EL (cell line): ENCODE data around the gene DAAM2.

Experiments
- DNase-seq: peaks from one replicate; pipeline ENCODE4 v3.0.0-alpha.2; 2016

DAAM2 gene

DNA sequence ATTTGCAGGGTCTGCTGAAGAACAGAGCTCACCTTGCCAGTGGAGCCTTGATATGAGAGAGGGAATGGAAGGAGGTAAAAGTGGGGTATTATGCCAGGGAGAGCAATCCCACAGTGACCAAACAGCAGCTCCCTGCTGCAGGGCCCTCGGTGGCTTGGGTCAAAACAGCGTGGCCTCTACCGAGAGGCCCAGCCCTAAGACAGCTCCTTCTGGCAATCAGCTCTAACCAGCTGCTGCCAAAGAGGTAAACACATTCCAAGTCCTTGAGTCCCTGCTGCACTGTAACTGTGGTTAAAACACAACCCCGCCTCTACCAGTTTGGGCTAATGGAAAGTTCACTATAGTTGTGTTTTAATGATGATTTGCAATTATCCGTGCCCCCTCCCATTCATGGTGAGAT is 1.4 kb upstream of the DAAM2 start:
- DNase-seq = no peak

DNA sequence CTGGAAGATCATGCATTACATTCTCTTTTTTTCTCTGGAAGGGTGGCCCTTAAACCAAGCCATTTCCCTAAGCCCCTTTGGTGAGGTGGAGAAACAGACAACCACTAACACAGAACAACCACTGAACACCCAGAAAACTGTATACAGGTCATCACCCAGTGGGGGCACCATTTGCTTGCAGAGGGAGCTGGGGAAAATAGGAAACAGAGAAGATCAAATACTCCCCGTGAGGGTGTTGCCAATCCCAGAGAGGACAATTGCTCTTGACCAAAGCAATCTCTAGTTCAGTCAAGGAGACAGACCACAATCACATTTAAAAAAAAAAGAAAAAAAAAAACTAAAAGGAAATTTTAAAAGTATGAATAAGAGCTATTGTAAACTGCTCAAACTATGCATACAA is 865 bp upstream of the DAAM2 start:
- DNase-seq = peak; percentile 21

DNA sequence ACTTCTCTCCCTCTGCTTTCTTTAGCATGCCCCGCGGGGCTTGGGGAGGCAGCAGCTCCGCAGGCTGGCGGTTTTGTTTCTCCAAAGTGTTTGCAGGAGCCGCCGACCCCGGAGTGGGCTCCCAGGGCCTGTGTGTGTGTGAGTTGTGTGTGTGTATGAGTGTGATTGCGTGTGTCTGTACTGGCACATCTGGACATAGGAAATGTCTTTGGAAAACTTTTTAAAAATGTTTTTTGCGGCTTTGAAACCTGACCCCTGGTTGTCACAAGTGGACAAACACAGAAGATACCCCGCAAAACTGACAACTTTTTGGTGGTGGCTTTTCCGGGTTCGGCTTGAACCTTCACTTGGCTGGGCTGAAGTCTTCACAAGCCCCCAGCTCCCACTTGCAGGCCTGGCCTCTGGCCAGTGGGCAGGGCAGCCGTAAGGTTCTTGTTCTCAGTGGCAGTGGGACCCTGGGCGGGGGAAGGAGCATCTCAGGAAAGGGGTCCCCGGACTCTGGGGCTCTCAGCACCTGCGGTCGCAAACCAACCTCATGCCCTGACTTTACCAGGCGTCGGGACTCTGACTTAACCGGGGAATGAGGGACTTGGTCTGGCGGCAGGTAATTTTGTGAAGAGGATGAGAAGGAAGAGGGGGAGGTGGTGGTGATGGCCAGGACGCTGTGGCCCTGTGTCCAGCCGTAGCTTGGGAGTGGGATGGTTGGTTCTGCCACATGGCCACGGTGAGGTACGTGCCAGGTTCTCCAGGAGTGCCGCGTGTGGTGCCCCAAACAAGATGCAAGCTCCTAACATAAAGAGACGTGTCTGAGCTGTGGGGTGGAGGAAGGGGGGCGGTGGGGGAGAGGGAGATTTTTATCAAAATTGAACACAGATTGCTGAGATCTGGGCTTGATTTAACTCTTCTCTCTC is 619 bp downstream of the DAAM2 start:
- DNase-seq = peak; percentile 7

DNA sequence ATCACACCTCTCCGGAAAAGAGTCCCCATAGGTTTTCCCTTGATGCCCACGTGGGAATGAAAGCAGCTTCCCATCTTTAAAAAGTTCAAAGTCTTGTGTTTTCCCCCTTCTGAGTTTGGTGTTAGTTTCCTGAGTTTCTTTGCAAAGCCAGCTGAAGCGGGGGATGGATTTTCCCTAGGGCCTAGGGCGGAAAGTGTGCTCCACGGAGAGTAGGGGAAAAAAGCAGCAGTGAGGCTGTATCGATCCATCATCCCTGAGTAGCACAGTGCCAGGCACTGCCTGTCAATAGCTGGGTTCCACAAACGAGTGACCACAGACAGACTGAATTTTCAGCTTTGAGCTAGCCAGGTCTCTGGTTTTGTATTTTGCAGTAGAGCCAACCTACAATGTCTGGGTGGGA is 1.3 kb downstream of the DAAM2 start:
- DNase-seq = no peak

DNA sequence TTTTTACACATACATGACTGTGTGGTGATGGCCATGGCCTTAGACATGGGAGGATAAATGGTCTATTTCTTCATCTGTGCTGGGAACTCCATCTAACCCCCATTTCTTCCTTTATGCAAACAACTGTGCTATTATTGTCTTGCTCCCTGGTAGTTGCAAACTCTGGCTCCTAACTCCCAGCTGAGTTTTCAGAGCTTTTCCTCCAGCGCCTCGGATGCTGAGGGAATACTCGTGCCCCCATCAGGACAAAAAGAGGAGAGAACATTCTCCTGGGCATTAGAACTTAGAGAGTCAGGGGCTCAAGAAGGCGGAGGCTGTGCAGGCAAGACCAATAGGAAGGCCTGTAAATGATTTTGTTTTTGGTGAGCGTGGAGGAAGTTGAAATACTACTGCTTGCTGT is 2.1 kb downstream of the DAAM2 start:
- no peak for DNase-seq

DNA sequence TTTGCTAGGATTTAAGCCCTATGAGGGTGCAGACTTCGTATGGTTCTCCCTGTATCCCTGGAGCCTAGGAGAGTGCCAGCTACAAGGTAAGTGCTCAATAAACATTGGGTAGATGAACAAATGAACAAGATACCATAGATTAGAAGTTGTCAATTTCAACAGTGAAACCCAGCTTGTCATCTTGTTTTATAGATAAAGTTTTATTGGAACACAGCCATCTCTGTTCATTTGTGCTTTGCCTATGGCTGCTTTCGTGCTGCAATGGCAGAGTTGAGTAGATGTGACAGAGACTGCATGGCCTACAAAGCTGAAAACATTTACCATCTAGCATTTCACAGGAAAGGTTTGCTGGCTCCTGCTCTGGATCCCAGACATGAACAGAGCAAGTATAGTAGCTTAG is 5.6 kb downstream of the DAAM2 start:
- DNase-seq = no peak

DNA sequence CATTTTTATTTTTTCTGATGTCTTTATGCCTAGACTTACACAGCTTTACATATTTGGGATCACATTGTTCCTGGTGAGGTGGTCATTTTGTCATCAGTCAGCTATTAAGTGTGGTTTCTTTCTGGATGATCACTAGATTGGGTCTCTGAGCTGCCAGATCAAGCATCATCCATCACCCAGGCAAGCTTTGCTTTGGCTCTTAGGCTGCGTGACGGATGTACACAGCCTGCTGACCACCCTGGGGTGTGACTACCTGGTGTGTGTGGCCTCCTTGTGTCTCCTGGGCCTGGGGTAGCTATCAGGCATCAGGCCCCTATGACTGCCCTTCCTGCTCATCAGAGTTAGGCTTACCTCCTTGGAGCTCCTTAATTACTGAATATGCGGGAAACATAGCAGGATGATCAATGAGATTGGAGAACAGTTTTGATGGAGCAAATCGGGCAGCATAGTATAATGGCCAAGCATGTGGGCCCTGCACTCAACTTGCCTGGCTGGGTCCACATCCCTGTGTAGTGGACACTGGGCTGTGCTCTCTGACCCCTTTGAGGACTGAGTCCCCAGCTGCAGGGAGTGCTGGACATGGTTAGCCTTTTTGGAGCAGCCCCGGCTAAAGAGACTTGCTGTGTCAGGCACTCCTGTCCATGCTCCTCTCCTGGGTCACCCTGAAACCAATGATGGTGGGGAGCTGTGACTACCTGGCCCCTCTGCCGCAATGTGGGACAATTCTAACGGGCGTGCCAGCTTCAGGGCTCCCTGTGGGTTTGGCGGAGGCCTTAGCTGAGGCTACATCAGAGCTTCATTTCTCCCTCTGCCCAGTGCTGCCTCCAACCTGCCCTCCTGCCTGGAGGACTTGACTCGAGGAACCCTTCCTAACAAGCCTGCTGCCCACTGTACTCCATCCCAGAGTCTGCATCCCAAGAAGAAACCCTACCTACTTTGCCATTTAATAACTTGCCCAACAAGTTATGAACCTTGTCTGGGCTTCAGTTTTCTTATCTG is 8.2 kb downstream of the DAAM2 start:
- no peak for DNase-seq

DNA sequence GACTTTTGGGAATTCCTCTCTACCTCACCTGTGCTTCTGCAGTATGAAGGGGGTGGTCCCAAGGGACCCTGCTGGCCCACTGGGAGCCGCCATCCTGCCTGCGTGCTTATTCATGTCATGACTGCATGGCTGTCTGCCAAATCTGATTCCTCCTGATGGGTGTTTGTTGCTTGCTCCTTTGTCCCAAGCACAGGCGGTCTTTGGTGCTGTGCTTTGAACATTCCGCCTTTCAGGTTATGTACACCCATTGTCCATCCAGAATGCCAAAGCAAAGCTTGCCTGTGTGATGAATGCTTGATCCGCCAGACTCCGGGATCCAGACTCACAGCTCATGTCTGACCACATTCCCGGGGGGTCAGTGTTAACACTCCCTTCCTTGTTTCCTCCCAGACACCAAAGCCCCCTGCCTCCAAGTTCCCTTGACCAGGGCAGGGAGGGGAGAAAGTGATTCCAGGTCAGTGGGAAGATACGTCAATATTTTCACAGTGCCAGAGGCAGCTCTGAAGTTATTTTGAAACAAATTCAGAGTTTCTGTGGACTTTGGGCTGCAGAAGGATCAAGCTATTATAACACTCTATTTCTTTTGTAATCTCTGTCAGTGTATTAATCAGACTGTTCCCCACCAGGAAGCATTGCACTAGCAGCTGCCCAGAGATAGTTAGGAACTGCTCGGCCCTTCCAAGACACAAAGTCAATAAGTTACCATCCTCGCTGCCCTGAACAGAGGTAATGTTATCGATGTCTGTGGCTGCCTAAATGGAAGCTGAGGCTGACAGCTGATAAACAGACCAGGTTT is 9.5 kb downstream of the DAAM2 start:
- DNase-seq = no peak

DNA sequence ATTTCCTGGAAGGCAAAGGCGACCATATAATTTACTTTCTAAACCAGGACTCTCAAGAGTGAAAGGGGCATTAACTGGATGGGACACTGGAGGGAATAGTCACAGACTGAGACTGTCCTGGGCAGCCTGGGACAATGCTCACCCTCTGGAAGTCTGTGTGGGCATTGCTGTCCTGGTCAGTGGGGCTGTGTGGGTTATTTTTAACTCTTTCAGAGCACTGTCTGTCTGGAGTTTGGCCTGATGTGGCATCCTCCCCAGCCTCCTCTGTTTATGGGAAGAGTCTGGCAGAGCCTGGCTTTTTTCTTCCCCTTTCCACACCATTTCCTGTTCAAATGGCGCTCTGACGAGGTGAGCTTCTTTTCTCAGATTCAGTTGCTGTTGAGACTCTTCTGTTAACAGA is 11.7 kb downstream of the DAAM2 start:
- no peak for DNase-seq

DNA sequence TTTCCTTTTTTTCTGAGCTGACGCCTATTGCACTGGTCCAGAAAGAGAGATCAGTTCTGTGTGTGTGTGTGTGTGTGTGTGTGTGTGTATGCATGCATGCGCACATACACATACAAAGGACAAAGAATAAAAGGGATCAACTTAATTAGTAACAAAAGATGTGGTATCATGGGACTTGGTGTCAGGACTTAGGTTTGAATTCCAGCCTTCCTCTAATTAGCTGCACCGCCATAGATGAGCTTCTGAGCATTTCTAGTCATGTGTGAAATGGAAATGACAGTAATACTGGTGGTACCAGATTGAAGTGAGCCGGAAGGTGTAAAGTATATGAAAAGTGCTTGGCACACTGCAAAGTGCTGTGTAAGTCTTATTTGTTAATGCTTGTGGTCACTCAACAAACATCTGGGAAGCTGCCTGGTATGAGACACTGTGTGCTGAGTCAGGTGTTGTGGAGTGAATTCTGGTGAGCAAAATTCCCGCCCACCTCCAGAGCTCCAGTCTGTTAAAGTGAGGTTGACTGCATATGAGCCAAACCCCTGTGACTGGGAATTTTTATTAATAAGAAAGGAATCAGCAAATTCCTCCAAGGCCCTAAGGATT is 12.4 kb downstream of the DAAM2 start:
- DNase-seq = peak; percentile 38

DNA sequence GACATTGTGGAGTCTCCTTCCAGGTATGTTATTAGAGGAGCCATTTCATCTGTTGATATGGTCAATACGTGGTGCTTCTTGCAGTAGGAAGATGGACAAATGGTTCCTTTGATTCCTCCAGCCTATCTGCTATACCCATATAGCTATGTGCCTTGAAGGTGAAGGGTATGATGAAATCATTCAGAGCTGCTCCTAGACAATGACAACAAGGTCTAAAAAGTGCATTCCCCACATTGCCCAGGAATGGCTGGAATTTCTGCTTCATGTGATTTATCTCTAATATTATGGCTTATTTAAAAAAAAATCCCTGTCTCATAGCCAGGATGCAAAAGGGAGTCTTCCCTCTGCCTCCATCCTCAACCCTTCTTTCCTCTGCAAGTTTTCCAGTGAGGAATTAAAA is 14.1 kb downstream of the DAAM2 start:
- DNase-seq = peak; percentile 45

DNA sequence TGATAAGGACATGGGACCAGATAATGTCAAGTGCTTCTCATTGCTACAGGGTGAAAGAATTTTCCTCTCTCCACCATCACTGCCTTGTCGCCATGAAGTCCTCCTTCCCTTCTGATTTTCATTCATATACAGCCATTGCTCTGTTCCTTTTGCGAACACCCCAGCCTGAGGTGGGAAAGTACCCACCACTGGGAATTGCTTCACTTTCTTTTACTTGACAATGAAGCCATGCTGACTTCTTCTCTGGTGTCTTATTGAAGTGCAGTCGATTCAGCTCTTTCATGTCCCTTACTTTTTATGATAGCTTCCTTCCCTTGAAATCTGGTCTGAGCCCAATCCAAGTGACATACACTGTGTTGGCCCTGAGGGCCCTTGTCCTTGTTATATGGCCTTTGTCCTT is 16.2 kb downstream of the DAAM2 start:
- no peak for DNase-seq

DNA sequence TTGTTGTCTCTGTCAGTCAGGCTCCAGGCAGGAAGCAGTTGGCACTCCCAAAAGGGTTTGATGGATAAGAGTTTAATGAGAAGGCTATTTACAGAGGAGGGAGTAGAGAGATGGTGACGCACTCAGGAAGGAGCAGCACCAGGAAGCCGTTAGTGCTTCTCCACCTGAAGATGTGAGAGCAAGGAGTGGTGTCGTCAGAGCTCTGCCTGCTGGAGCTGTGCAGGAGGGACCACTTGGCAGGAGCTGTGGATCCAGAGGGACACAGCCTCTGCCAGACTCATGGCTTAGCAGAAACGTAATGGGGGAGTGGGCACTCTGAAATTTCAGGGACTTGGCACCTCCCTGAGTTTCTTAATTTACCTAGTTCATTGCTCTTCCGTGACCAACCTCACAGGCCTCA is 16.8 kb downstream of the DAAM2 start:
- DNase-seq = no peak

DNA sequence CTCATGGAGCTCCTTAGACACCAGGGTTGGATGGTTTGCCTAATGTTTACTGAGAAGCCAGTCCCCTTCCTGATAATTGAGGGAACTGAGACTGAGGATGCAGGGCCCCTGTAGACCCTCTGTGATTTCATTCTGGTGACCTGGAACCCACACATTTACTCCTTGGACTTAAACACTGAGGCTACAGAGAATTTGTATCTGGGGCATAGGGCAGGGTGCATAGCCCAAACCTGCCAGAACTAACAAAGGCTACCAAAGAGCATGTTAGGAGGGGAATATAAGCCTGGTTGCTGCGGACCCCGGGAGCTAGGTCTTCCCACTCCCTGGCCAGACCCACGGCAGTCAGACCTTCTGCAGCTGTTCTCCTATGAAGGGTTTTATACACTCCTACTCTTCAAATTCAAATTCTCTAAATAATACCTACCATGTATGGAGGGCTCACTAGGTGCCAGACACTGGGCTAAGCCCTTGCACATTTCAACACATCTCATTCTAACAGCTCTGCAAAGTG is 19.7 kb downstream of the DAAM2 start:
- DNase-seq = no peak

DNA sequence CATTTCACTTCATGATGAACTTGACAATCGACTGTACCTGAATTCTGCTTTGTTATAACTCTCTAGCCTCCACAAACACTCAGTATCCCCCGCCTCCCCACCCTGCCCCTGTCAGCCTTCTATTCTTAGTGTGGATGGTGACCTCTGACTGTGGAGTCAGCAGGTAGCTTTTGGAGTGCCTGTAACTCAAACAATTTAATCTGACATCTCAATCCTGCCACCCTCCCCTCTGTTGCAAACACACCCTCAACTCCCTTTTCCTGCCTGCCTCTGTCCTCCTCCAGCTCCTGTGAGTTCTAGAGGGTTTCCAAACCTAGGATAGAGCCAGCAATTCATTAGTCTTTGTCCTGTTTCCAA is 20.3 kb downstream of the DAAM2 start:
- no peak for DNase-seq

DNA sequence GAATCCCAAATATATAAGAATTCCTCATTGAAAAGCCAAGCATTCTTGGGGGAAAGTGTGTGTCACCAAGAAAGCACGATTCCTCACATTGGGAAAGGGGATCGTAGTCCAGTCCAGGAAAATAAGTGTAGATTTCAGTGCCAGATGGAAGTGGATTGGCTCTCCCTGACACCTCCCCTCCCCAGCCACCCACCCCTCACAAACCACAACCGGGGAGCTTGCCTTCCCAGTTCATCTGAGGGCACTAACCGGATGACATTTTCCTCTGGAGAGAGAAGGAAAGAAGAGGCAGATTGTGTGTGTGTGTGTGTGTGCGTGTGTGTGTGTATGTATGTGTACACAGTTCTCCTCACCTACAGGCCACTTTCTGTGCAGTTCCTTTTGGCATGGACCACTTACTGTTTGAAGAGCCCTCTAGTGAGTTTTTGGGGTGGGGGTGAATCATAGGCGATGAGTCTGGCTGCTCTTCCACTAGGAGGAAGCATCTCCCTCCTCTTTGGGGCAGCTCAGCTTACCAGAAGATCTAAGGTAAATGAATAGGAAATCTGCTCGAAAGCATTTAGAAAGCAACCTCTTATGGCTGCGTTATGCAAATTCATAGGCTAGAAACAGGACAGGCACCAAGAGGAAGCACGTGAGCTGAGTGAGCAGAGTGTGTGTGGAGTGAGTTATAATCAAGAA is 20.8 kb downstream of the DAAM2 start:
- peak; percentile 52 for DNase-seq

DNA sequence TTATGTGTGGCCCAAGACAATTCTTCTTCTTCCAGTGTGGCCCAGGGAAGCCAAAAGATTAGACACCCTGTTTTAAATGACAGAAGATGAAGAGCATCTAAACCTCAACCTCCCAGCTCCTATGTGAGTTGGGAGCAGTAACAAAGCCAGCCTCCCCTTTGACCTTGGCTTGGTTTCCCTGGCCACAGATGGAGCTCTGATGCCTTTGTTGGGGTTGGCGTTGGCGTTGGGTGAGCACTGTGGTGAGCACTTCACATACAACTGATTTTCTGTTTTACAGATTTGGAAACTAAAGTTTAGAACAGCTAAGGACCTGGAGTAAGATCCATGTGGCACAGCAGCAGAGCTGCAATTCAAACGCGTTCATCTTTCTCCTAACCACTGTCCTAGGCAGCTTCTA is 22.1 kb downstream of the DAAM2 start:
- DNase-seq = no peak

DNA sequence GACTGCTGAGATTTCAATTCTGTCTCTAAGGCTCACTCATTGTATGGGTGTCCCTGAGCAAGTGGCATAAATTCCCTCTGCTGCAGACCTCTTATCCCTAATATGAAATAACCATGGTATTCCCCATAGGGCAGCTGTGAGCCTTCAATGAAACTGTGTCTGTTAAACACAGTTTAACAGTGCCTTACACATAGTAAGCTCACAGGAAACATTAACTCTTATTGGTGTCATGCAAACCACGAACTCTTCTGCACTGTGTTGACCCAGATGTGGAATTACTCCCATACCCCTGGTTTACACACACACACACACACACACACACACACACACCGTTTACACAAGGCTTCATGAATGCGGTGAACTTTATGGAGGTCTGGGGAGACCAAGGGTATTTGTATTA is 23.2 kb downstream of the DAAM2 start:
- DNase-seq = no peak

DNA sequence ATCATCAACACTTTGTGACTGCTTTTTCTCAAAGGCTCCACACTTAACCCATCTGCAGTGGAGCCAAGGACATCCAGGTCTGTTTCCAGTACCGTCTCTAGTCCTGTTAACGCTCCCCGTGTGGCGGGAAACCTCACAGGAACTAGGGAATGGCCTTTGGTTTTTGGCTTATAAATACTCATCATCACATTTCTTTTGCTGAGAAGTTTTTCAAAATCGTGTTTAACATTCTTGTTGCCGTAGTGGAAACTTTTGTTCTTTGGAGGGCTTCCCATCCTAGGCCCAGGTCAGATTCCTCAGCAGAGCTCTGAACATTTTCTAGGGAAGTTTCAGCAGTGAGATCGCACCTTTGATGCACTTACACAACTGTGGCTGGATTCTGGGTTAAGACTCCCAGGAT is 24.6 kb downstream of the DAAM2 start:
- DNase-seq = no peak

DNA sequence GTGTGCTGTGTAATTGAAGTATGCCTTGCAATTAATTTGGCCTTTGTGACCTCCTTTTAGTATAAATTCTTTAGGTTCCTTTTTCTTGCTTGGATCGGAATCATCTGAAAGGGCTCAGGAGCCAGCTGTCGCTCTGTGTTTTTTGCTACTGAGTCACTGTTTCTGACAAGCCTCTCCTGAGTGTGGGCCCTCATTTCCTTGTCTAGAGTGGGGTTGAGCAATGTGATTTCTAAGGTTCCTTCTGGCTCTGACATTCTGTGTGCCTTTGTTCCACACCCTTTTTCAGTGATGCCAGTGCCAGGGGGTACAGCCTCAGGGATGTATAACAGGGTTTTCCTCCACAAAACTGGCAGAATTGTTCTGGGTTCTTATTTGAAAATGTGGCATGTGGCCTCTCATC is 26.5 kb downstream of the DAAM2 start:
- DNase-seq = no peak

DNA sequence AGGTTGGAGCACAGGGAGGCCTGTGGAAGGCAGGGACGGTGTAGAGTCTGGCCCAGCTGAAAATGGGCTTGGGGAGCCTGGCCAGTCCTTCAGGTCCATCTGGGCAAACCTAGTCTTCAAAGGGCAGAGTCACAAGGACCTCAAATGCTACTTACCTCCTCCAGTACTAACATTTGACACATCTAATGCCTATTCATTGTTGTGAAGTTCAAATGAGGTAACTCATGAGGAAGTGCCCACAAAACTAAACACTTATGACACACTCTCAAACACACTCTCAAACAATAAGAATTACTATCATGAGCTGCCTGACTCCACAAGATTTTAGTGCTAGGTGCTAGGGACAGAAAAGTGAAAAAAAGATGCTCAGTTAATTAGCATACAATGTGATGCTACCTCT is 27.1 kb downstream of the DAAM2 start:
- no peak for DNase-seq

DNA sequence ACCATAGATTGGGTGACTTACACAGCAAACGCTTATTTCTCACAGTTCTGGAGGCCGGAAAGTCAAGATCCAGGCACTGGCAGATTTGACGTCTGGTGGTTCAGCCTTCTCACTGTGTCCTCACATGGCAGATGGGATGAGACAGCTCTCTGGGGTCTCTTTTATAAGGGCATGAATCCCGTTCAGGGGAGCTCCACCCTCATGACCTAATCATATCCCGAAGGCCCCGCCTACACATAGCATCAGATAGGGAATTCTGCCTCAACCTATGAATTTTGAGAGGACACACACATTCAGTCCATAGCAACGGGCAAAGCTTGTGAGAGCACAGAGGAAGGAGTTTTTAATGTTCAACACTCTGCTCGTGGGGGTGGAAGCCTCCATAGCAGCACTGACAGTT is 27.5 kb downstream of the DAAM2 start:
- DNase-seq = no peak
